WTC11 (cell line): ENCODE results near the gene GAGE1. TPM values are rescaled to one million over a fixed set of nuclear protein-coding genes. Genes with fewer than 3 reads are reported as not detected.

ENCODE experiments used
- ATAC-seq: fragments of 200-7000 bp; cut with Tn5 transposase; 2 replicates; pipeline ENCODE4 v1.10.0; 2021; ENCODE audit warnings: mild to moderate bottlenecking, moderate library complexity
- CTCF ChIA-PET: fragments of 300-600 bp; sonication (Branson Sonifier 250); formaldehyde crosslinking; loops from one replicate; lab custom pipeline; 2021; ENCODE audit warnings: antibody characterized with exemption; lab: Charles Lee
- POLR2A ChIA-PET: fragments of 350-600 bp; sonication (Branson Sonifier 250); formaldehyde crosslinking; loops from one replicate; lab custom pipeline; 2021; ENCODE audit warnings: antibody characterized with exemption; lab: Charles Lee
- DNase-seq: peaks from one replicate; pipeline ENCODE4 v3.0.0; 2021; ENCODE audit warnings: low spot score
- H3K27ac Mint-ChIP-seq: 2 replicates; pipeline ENCODE4 v1.8.0; 2021; ENCODE audit warnings: mixed read lengths
- H3K27me3 Mint-ChIP-seq: 2 replicates; pipeline ENCODE4 v1.8.0; 2021; ENCODE audit warnings: low read depth, mild to moderate bottlenecking, moderate library complexity, mixed read lengths
- H3K36me3 Mint-ChIP-seq: 2 replicates; pipeline ENCODE4 v1.8.0; 2021; ENCODE audit warnings: mixed read lengths
- H3K4me1 Mint-ChIP-seq: 2 replicates; pipeline ENCODE4 v1.8.0; 2022; ENCODE audit warnings: mixed read lengths
- H3K4me3 Mint-ChIP-seq: 2 replicates; pipeline ENCODE4 v1.8.0; 2021; ENCODE audit warnings: mild to moderate bottlenecking, moderate library complexity, mixed read lengths
- H3K9me3 Mint-ChIP-seq: 2 replicates; pipeline ENCODE4 v1.8.0; 2021; ENCODE audit warnings: mixed read lengths
- ATF3 ChIP-seq: sonication (generic); formaldehyde crosslinking; conservative IDR thresholded peaks from 2 replicates; pipeline ENCODE4 v1.8.1; 2022; ENCODE audit warnings: mild to moderate bottlenecking, missing genetic modification reagents
- ATF6 ChIP-seq: sonication (generic); formaldehyde crosslinking; IDR thresholded peaks from 2 replicates; pipeline ENCODE4 v1.8.1; 2023; ENCODE audit warnings: mild to moderate bottlenecking, missing genetic modification reagents
- ESRRA ChIP-seq: sonication (generic); formaldehyde crosslinking; IDR thresholded peaks from 2 replicates; pipeline ENCODE4 v1.8.1; 2022; ENCODE audit warnings: mild to moderate bottlenecking, missing genetic modification reagents, borderline replicate concordance
- FOXP4 ChIP-seq: sonication (generic); formaldehyde crosslinking; IDR thresholded peaks from 2 replicates; pipeline ENCODE4 v1.8.0; 2022; ENCODE audit warnings: mild to moderate bottlenecking, missing genetic modification reagents
- JUN ChIP-seq: sonication (generic); formaldehyde crosslinking; IDR thresholded peaks from 2 replicates; pipeline ENCODE4 v1.8.0; 2023; ENCODE audit warnings: mild to moderate bottlenecking, missing genetic modification reagents
- PRDM15 ChIP-seq: sonication (generic); formaldehyde crosslinking; IDR thresholded peaks from 2 replicates; pipeline ENCODE4 v1.8.0; 2022; ENCODE audit warnings: missing genetic modification reagents
- RORB ChIP-seq: fragments of 250-450 bp; sonication (Bioruptor Pico); IDR thresholded peaks from 2 replicates; pipeline ENCODE4 v1.9.0; 2021; ENCODE audit warnings: mild to moderate bottlenecking
- SMAD3 ChIP-seq: sonication (generic); formaldehyde crosslinking; IDR thresholded peaks from 2 replicates; pipeline ENCODE4 v1.8.0; 2022; ENCODE audit warnings: missing genetic modification reagents, mild to moderate bottlenecking, borderline replicate concordance
- STAT6 ChIP-seq: sonication (generic); formaldehyde crosslinking; conservative IDR thresholded peaks from 2 replicates; pipeline ENCODE4 v1.8.1; 2023; ENCODE audit warnings: mild to moderate bottlenecking, low read depth, missing genetic modification reagents, moderate library complexity
- TCF7 ChIP-seq: sonication (generic); formaldehyde crosslinking; IDR thresholded peaks from 2 replicates; pipeline ENCODE4 v1.8.0; 2022; ENCODE audit warnings: mild to moderate bottlenecking, low read depth, missing genetic modification reagents, moderate library complexity
- TEAD4 ChIP-seq: sonication (generic); formaldehyde crosslinking; IDR thresholded peaks from 2 replicates; pipeline ENCODE4 v1.8.0; 2022; ENCODE audit warnings: mild to moderate bottlenecking, missing genetic modification reagents
- TP53 ChIP-seq: sonication (generic); formaldehyde crosslinking; IDR thresholded peaks from 2 replicates; pipeline ENCODE4 v1.8.1; 2023; ENCODE audit warnings: mild to moderate bottlenecking, missing genetic modification reagents
- ZNF263 ChIP-seq: sonication (generic); formaldehyde crosslinking; IDR thresholded peaks from 2 replicates; pipeline ENCODE4 v1.8.1; 2022; ENCODE audit warnings: low read depth, mild to moderate bottlenecking, moderate library complexity, missing genetic modification reagents
- ZNF317 ChIP-seq: sonication (generic); formaldehyde crosslinking; IDR thresholded peaks from 2 replicates; pipeline ENCODE4 v1.8.1; 2023; ENCODE audit warnings: low read depth, mild to moderate bottlenecking, moderate library complexity, missing genetic modification reagents, borderline replicate concordance
- total RNA-seq: library from RNA; stranded (reverse); gene quantifications from 3 replicates; pipeline ENCODE4 v1.2.3, GENCODE V29; 2021

The GAGE1 gene
- total RNA-seq, 1 experiment from 2014 or later = 1.2 TPM

- DNase-seq = peak; percentile 56
Measured at GRCh38 chrX:49627086-49627777, 28.4 kb downstream of the GAGE1 start.

More at GRCh38 chrX:49627086-49627777, 28.4 kb downstream of the GAGE1 start:
- CTCF ChIA-PET = interaction anchor here (0.6 to 1.2 kb wide), 6 partner anchors 14 to 435 kb away, joined by 3 to 4 read pairs (median 3); no protein-coding TSS in a partner anchor
- POLR2A ChIA-PET = no interaction called here
- H3K27me3 Mint-ChIP-seq = peaks cover 2% of the 10 kb centered on the region; the same call in 1 of the 2 replicates
- TF ChIP-seq FOXP4 (CRISPR knock-in tag) = no peak
- no peak for TF ChIP-seq PRDM15 (CRISPR knock-in tag)
- TF ChIP-seq ZNF263 = no peak
- TF ChIP-seq STAT6 (CRISPR knock-in tag) = no peak
- no peak for TF ChIP-seq RORB (CRISPR knock-in tag)
- TF ChIP-seq JUN (CRISPR knock-in tag) = no peak
- TF ChIP-seq SMAD3 (CRISPR knock-in tag) = no peak
- TF ChIP-seq TCF7 (CRISPR knock-in tag) = no peak
- no peak for TF ChIP-seq TP53 (CRISPR knock-in tag)
- no peak for TF ChIP-seq ESRRA (CRISPR knock-in tag)
- TF ChIP-seq ATF3 (CRISPR knock-in tag) = no peak
- no peak for TF ChIP-seq TEAD4 (CRISPR knock-in tag)
- TF ChIP-seq ATF6 = no peak
- TF ChIP-seq ZNF317 (CRISPR knock-in tag) = no peak
- TF ChIP-seq, all 79 proteins: peak for 0
- no peaks in the 10 kb centered on the region for H3K4me1 Mint-ChIP-seq
- ATAC-seq = peak; percentile 80
- H3K4me3 Mint-ChIP-seq = no peak overlapping the region
- no peak overlapping the region for H3K27ac Mint-ChIP-seq
- peaks cover 20% of the 10 kb centered on the region for H3K36me3 Mint-ChIP-seq
- H3K9me3 Mint-ChIP-seq = peaks cover 21% of the 10 kb centered on the region
